ENCODE data around the gene SLC38A6. TPM values are rescaled to one million over a fixed set of nuclear protein-coding genes. Genes with fewer than 3 reads are reported as not detected.
"Not testable (repeated sequence)": the region's sequence is repeated elsewhere in the genome, so short reads cannot be mapped to it uniquely, and the experiment has no call there.

The SLC38A6 gene
- total RNA-seq, 1 donor from 2014 or later = 4.1 TPM

GRCh38 chr14:61098096-61098495 is 117.1 kb downstream of the SLC38A6 start:
- intact Hi-C loops (cut with DNase I); DNase-seq (ENCODE audit: low spot score): not testable (repeated sequence)

GRCh38 chr14:61098721-61099120 is 117.7 kb downstream of the SLC38A6 start:
- DNase-seq (ENCODE audit: low spot score) = no peak
- intact Hi-C loops (cut with DNase I) = no loop called here

DNA sequence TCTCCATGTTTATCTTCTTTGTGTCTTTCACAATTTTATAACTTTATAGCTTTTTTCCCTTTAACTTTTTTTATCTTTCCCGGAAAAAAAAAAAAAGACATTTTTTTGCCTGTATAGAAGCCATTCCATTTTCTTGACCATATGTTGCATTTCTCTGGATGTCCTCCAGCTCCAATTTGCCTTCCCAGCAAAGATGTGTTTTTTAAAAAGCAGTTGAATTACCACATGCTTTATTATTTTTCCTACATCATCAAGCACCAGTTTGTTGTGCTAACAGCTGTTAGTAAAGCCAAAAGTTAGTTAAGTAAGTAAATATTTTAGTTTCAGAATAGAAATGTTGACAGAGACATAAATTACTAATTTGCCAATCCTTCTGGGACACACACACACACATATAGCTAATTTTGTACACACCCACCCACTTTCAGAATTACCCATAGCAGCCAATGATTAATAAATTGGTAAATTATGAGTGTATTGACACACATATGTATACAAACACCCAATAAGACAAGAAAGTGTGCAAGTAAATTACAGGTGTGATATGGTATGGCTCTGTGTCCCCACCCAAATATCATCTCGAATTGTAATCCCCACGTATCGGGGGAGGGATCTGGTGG is 118.3 kb downstream of the SLC38A6 start:
- intact Hi-C loops (cut with DNase I) = no loop called here
- no peak for DNase-seq (ENCODE audit: low spot score)

- intact Hi-C loops (cut with DNase I) = loop anchor here (5.0 kb wide), 1 partner anchor 45 kb away; no protein-coding TSS in a partner anchor
- DNase-seq (ENCODE audit: low spot score) = no peak
Observed at GRCh38 chr14:61101803-61102548, 120.9 kb downstream of the SLC38A6 start.

Other genes starting within 250 kb of the SLC38A6 start
- gene MNAT1, start 246.5 kb upstream of the SLC38A6 start, total RNA-seq = 29.9 TPM
- gene TRMT5, start 166 bp upstream of the SLC38A6 start, total RNA-seq = 6.5 TPM